SJSA1 (cell line): Measurements from ENCODE around the gene STK16. TPM values are rescaled to one million over a fixed set of nuclear protein-coding genes. Genes with fewer than 3 reads are reported as not detected.

Experiments
- DNase-seq, 2 experiments: peaks; one replicate each; pipeline ENCODE4 v3.0.0-alpha.2; 2015 to 2020; ENCODE audit warnings: low spot score in 2 of 2, low read depth in 1 of 2
- H3K27ac ChIP-seq: fragments of 250-450 bp; sonication (Bioruptor Pico); 2 replicates; pipeline ENCODE4 v1.5.1; 2020; ENCODE audit warnings: mild to moderate bottlenecking, moderate library complexity
- H3K27me3 ChIP-seq: fragments of 250-450 bp; sonication (Bioruptor Pico); replicated peaks from 2 replicates; pipeline ENCODE4 v1.5.1; 2020; ENCODE audit warnings: mild to moderate bottlenecking, moderate library complexity
- H3K36me3 ChIP-seq: fragments of 250-450 bp; sonication (Bioruptor Pico); 2 replicates; pipeline ENCODE4 v1.5.1; 2020; ENCODE audit warnings: mild to moderate bottlenecking
- H3K4me1 ChIP-seq: fragments of 250-450 bp; sonication (Bioruptor Pico); replicated peaks from 2 replicates; pipeline ENCODE4 v1.6.1; 2021; ENCODE audit warnings: mild to moderate bottlenecking
- H3K4me3 ChIP-seq: fragments of 250-450 bp; sonication (Bioruptor Pico); 2 replicates; pipeline ENCODE4 v1.5.1; 2020; ENCODE audit warnings: mild to moderate bottlenecking
- H3K9me3 ChIP-seq: fragments of 250-450 bp; sonication (Bioruptor Pico); replicated peaks from 2 replicates; pipeline ENCODE4 v1.5.1; 2020; ENCODE audit warnings: mild to moderate bottlenecking
- total RNA-seq: library from RNA; depleted of rRNA; stranded (reverse); fragments of >200 nt; shearing (Covaris generic); gene quantifications from 2 replicates; pipeline ENCODE4 v1.2.3, GENCODE V29; 2014

The STK16 gene
- total RNA-seq, 1 experiment from 2014 or later, result 18.6 TPM

DNA sequence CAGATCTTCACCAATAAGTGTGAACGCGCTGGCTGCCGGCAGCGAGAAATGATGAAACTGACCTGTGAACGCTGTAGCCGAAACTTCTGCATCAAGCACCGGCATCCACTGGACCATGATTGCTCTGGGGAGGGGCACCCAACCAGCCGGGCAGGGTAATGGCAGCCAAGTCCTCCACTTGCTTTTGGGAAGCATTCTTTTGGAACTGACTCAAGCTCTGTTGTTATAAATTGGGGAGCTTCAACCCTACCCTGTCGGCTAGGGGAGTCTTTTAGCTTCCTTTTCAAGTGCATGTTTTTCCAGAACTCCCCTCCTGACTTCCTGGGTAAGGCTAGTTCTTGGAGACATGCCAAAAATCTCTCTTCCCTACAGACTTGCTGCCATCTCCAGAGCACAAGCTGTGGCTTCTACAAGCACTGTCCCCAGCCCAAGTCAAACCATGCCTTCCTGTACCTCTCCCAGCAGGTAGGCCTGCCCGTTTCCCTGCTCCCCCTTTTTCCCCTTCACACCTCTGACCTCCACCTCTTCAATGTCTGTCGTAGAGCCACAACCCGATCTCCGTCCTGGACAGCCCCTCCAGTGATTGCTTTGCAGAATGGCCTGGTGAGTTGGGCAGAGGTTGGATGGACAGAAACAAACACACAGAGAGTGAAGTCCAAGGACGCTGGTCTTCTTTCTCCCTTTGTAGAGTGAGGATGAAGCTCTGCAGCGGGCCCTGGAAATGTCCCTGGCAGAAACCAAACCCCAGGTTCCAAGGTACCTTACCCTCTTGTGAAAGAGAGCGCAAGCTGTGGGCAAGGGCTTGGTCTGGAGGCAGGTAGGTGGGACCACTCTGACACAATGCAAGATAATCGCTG, 37.2 kb upstream of the STK16 start:
- H3K36me3 ChIP-seq, result peaks cover 59% of the 10 kb centered on the region
- no peak overlapping the region for H3K4me3 ChIP-seq
- no peaks in the 10 kb centered on the region for H3K27me3 ChIP-seq
- H3K27ac ChIP-seq, result no peak overlapping the region
- H3K9me3 ChIP-seq, result no peaks in the 10 kb centered on the region
- peaks cover 18% of the 10 kb centered on the region for H3K4me1 ChIP-seq
- peak; percentile 28 to 31 for DNase-seq

GRCh38 chr2:219209236-219210195, 35.8 kb upstream of the STK16 start:
- Histone ChIP-seq H3K27ac (no peak overlapping the region), H3K36me3 (peaks cover 73% of the 10 kb centered on the region), H3K4me1 (peaks cover 18% of the 10 kb centered on the region), H3K4me3 (no peak overlapping the region), H3K9me3 (no peaks in the 10 kb centered on the region), H3K27me3 (no peaks in the 10 kb centered on the region)
- DNase-seq, result peak in 1 of 2 experiments; percentile 33

- H3K27ac ChIP-seq, result no peak overlapping the region
- H3K27me3 ChIP-seq, result no peaks in the 10 kb centered on the region
- peaks cover 18% of the 10 kb centered on the region for H3K4me1 ChIP-seq
- peak in 1 of 2 experiments; percentile 34 for DNase-seq
- H3K4me3 ChIP-seq, result no peak overlapping the region
- peaks cover 81% of the 10 kb centered on the region for H3K36me3 ChIP-seq
- H3K9me3 ChIP-seq, result no peaks in the 10 kb centered on the region
Observed at GRCh38 chr2:219210196-219210885, 34.9 kb upstream of the STK16 start.

DNA sequence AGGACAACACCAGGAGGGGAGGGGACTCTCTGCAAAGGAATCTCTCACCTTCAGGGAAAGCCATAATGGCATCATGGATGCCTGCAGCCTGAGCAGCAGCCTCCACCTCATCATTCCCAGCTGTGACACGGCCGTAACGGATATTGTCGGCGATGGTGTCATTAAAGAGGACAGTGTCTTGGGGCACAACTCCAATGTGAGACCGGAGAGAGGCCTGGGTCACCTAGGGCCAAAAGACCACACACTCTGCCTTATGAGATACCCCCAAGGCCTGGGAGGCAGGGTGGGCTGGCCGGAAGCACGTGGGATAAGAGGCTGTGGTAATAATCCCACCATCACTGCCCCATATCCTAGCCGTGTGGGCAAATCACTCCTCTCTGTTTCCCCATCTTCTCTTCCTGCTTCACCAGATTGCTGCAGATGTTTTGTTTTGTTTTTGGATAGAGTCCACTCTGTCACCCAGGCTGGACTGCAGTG, 34.4 kb upstream of the STK16 start:
- H3K27ac ChIP-seq, result no peak overlapping the region
- H3K9me3 ChIP-seq, result no peaks in the 10 kb centered on the region
- H3K27me3 ChIP-seq, result no peaks in the 10 kb centered on the region
- H3K4me1 ChIP-seq, result peaks cover 18% of the 10 kb centered on the region
- peak in 1 of 2 experiments; percentile 26 for DNase-seq
- H3K4me3 ChIP-seq, result no peak overlapping the region
- peaks cover 87% of the 10 kb centered on the region for H3K36me3 ChIP-seq

GRCh38 chr2:219213026-219213415, 32.3 kb upstream of the STK16 start:
- H3K27me3 ChIP-seq, result no peaks in the 10 kb centered on the region
- no peak for DNase-seq
- peaks cover 88% of the 10 kb centered on the region for H3K36me3 ChIP-seq
- H3K27ac ChIP-seq, result no peak overlapping the region
- H3K9me3 ChIP-seq, result no peaks in the 10 kb centered on the region
- H3K4me1 ChIP-seq, result peaks cover 13% of the 10 kb centered on the region
- H3K4me3 ChIP-seq, result no peak overlapping the region

GRCh38 chr2:219213486-219214071, 31.7 kb upstream of the STK16 start:
- Histone ChIP-seq H3K36me3 (peaks cover 82% of the 10 kb centered on the region), H3K27me3 (no peaks in the 10 kb centered on the region), H3K9me3 (no peaks in the 10 kb centered on the region), H3K27ac (no peak overlapping the region), H3K4me1 (peaks cover 16% of the 10 kb centered on the region), H3K4me3 (no peak overlapping the region)
- DNase-seq, result peak in 1 of 2 experiments; percentile 30

GRCh38 chr2:219214141-219214540, 31.1 kb upstream of the STK16 start:
- Histone ChIP-seq H3K27ac (no peak overlapping the region), H3K9me3 (no peaks in the 10 kb centered on the region), H3K36me3 (peaks cover 77% of the 10 kb centered on the region), H3K4me1 (peaks cover 22% of the 10 kb centered on the region), H3K27me3 (no peaks in the 10 kb centered on the region), H3K4me3 (no peak overlapping the region)
- DNase-seq, result peak in 1 of 2 experiments; percentile 39

DNA sequence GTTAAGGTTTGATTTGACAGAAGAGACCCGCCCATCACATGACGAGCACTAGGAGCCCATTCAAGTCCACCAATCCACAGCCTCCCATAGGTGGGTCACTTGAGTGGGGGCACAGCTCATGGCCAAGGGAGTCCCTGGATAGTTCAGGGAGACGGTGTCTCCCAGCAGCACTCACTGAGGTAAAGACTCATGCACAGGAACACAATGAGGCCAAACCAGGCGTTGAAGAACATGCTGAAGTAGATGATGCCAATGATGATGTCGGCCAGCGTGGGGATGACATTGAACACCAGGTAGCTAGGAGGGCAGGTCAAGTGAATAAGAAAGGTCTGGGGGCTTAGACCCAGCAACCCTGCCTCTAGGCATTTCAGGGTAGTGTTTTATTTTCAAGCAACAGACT, 30.5 kb upstream of the STK16 start:
- no peak overlapping the region for H3K4me3 ChIP-seq
- H3K27ac ChIP-seq, result no peak overlapping the region
- H3K36me3 ChIP-seq, result peaks cover 77% of the 10 kb centered on the region

DNA sequence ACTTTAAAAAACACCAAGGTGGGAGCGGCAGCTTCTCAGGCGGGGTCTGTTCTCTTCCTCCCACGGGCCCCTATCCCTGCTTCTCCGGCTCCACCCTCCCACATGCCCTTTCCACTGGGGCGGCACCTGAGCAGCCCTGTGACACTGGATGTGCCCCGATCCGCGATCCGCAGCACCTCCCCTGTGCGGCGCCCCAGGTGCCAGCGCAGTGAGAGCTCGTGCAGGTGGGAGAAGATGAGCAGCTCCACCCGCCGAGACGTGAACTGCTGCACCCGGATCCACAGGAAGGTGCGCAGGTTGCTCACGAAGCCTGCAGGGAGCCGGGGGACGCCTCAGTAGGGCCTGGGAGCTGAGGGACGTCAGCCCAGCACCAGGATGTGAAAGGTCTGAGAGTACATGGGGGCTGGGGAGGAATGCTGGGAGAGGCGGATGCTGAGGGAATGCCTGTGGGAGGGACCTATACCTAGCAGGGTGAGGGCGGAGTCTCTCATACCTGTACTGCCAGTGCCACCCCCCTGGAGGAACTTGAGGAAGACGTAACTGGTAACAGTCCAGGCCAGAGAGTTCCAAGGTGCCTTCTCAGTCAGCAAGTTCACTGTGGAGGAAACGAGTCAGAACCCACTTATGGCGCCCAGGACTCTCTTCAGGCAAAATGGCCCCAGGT, 29.3 kb upstream of the STK16 start:
- Histone ChIP-seq H3K27ac (no peak overlapping the region), H3K9me3 (no peaks in the 10 kb centered on the region), H3K36me3 (peaks cover 77% of the 10 kb centered on the region), H3K4me3 (no peak overlapping the region), H3K4me1 (peaks cover 27% of the 10 kb centered on the region), H3K27me3 (no peaks in the 10 kb centered on the region)
- no peak for DNase-seq

More for the DNA sequence above, 30.5 kb upstream of the STK16 start:
- H3K4me1 ChIP-seq, result peaks cover 27% of the 10 kb centered on the region
- H3K27me3 ChIP-seq, result no peaks in the 10 kb centered on the region
- no peaks in the 10 kb centered on the region for H3K9me3 ChIP-seq
- DNase-seq, result no peak

GRCh38 chr2:219216535-219216915, 28.8 kb upstream of the STK16 start:
- Histone ChIP-seq H3K4me3 (no peak overlapping the region), H3K9me3 (no peaks in the 10 kb centered on the region), H3K4me1 (peaks cover 27% of the 10 kb centered on the region), H3K27ac (no peak overlapping the region), H3K36me3 (peaks cover 77% of the 10 kb centered on the region), H3K27me3 (no peaks in the 10 kb centered on the region)
- no peak for DNase-seq

GRCh38 chr2:219218217-219218731, 27.0 kb upstream of the STK16 start:
- H3K27me3 ChIP-seq, result no peaks in the 10 kb centered on the region
- peak overlapping the region; percentile 65 for H3K27ac ChIP-seq
- DNase-seq, result peak; percentile 84 to 86
- H3K4me1 ChIP-seq, result peaks cover 27% of the 10 kb centered on the region
- H3K36me3 ChIP-seq, result peaks cover 78% of the 10 kb centered on the region
- peak overlapping the region; percentile 42 for H3K4me3 ChIP-seq
- H3K9me3 ChIP-seq, result no peaks in the 10 kb centered on the region
